ENCODE data around the gene EXOG. TPM values are rescaled to one million over a fixed set of nuclear protein-coding genes. Genes with fewer than 3 reads are reported as not detected.

Gene EXOG
- total RNA-seq, 1 experiment from 2014 or later, result 12.5 TPM

DNA sequence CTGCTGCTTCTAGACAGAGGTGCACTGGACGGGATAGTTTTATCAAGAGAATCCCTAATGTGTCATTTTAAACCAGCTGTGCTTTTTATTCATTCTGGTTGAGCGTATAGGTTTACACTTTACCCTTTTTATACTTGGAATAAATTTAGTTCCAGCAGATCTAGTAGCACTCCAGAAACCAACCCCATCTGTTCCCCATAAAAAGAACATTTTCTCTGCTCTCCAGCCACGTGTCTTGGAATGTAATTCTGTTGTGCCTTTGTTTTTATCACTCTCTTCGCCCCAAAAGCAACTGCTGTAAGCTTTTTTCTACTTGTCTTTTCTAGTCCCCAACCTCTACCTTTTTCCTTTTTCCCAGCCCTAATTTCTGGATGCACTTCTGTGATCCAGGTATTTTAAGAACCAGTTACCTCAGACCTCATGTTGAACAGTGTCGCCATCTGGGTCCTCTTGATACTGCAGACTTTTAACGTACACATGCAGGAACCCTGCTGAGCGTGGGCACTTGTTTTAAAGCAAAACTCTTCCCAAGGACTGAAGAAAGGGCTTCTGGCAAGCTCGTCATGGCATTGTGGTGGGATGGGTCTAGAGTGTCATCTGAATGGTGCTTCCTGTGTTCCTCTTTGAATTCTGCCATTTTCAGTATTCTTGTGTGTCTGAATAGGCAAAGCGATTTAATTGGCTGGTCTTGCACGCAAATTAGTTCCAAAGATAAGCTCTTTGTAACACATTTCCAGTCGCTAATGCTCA is 5.7 kb upstream of the EXOG start:
- ATAC-seq (no peak), DNase-seq (ENCODE audit: low read depth, low spot score) (no peak)
- no peak overlapping the region for H3K27ac ChIP-seq (ENCODE audit: low read length)
- H3K4me3 ChIP-seq (ENCODE audit: low read depth in 2 of 2, low read length in 2 of 2), result no peak overlapping the region
- no peaks in the 10 kb centered on the region for H3K4me1 ChIP-seq (ENCODE audit: control insufficient read depth, insufficient read depth, low read length)
- intact Hi-C loops (cut with micrococcal nuclease; ENCODE audit: unreplicated experiment) (no loop called here), in situ Hi-C loops (cut with HindIII; ENCODE audit: low pct_unique_long_range_greater_than_20kb, low sequenced_read_pairs) (no loop called here)
- no TSS peak for BruUV-seq (replicated peaks)
- H3K36me3 ChIP-seq (ENCODE audit: control insufficient read depth, insufficient read depth, low read length), result no peaks in the 10 kb centered on the region
- H3K27me3 ChIP-seq (ENCODE audit: control insufficient read depth, insufficient read depth, low read length), result no peaks in the 10 kb centered on the region
- TF ChIP-seq SIN3A (IDR thresholded peaks at IDR 0.05; ENCODE audit: borderline replicate concordance, insufficient read depth, low read depth, low read length), result no peak
- TF ChIP-seq, protein P1, sequence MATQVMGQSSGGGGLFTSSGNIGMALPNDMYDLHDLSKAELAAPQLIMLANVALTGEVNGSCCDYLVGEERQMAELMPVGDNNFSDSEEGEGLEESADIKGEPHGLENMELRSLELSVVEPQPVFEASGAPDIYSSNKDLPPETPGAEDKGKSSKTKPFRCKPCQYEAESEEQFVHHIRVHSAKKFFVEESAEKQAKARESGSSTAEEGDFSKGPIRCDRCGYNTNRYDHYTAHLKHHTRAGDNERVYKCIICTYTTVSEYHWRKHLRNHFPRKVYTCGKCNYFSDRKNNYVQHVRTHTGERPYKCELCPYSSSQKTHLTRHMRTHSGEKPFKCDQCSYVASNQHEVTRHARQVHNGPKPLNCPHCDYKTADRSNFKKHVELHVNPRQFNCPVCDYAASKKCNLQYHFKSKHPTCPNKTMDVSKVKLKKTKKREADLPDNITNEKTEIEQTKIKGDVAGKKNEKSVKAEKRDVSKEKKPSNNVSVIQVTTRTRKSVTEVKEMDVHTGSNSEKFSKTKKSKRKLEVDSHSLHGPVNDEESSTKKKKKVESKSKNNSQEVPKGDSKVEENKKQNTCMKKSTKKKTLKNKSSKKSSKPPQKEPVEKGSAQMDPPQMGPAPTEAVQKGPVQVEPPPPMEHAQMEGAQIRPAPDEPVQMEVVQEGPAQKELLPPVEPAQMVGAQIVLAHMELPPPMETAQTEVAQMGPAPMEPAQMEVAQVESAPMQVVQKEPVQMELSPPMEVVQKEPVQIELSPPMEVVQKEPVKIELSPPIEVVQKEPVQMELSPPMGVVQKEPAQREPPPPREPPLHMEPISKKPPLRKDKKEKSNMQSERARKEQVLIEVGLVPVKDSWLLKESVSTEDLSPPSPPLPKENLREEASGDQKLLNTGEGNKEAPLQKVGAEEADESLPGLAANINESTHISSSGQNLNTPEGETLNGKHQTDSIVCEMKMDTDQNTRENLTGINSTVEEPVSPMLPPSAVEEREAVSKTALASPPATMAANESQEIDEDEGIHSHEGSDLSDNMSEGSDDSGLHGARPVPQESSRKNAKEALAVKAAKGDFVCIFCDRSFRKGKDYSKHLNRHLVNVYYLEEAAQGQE (IDR thresholded peaks at IDR 0.05; ENCODE audit: insufficient read depth in 1 of 2, low read depth in 2 of 2, low read length in 1 of 2), result no peak
- POLR2A ChIA-PET, result no interaction called here
- CTCF ChIA-PET, result no interaction called here
- no peaks in the 10 kb centered on the region for H3K9me3 ChIP-seq (ENCODE audit: control insufficient read depth, insufficient read depth, low read depth, low read length)

DNA sequence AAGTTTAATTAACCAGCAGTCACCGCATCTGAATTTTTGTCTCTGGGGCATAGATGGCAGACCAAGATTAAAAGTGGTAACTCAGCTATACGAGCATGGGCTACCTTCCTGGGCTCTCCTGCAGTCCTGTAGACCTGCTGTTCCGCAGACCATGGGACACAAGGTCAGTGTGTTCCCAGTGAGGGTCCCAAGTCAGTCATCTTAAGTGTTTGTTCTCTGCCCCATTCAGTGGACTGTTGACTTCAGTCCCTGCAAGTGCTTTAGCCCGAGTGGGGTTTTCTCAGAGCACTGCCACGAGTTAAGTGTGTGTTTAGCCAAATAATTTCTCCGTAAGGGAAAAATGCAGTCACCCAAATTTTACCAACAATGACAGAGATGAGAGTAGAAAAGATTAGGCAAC is 4.9 kb upstream of the EXOG start:
- no TSS peak for BruUV-seq (replicated peaks)
- Histone ChIP-seq H3K36me3 (ENCODE audit: control insufficient read depth, insufficient read depth, low read length) (no peaks in the 10 kb centered on the region), H3K27ac (ENCODE audit: low read length) (no peak overlapping the region), H3K9me3 (ENCODE audit: control insufficient read depth, insufficient read depth, low read depth, low read length) (no peaks in the 10 kb centered on the region), H3K4me3 (ENCODE audit: low read depth in 2 of 2, low read length in 2 of 2) (no peak overlapping the region), H3K27me3 (ENCODE audit: control insufficient read depth, insufficient read depth, low read length) (no peaks in the 10 kb centered on the region), H3K4me1 (ENCODE audit: control insufficient read depth, insufficient read depth, low read length) (no peaks in the 10 kb centered on the region)
- no peak for TF ChIP-seq SIN3A (IDR thresholded peaks at IDR 0.05; ENCODE audit: borderline replicate concordance, insufficient read depth, low read depth, low read length)
- TF ChIP-seq POLR2AphosphoS5 (IDR thresholded peaks at IDR 0.05; ENCODE audit: low read depth, low read length), result no peak
- TF ChIP-seq, protein P1 (IDR thresholded peaks at IDR 0.05; ENCODE audit: insufficient read depth in 1 of 2, low read depth in 2 of 2, low read length in 1 of 2), result no peak
- in situ Hi-C loops (cut with HindIII; ENCODE audit: low pct_unique_long_range_greater_than_20kb, low sequenced_read_pairs), result no loop called here
- intact Hi-C loops (cut with micrococcal nuclease; ENCODE audit: unreplicated experiment), result no loop called here
- ChIA-PET CTCF (no interaction called here), POLR2A (no interaction called here)
- DNase-seq (ENCODE audit: low read depth, low spot score) (no peak), ATAC-seq (no peak)

DNA sequence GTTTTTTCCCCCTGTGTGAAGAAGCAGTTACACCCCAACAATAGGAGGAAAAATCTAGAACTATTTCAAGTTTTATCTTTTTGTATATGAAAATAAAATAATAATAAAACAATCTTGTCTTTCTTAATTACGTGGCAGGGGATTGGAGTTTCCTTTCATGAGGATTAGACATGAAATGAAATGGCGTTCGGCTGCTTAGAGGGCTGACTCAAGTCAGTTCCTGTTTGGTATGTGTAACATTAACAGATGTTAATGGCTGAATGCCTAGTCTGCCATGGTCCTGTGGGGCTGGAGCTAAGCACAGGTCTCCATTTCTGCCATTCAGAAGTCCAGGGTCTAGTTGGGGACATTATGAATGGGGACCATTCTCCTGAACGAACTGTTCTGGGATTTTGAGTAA is 3.1 kb upstream of the EXOG start:
- intact Hi-C loops (cut with micrococcal nuclease; ENCODE audit: unreplicated experiment), result no loop called here
- ATAC-seq (no peak), DNase-seq (ENCODE audit: low read depth, low spot score) (no peak)
- H3K27me3 ChIP-seq (ENCODE audit: control insufficient read depth, insufficient read depth, low read length), result no peaks in the 10 kb centered on the region
- no peak overlapping the region for H3K27ac ChIP-seq (ENCODE audit: low read length)
- POLR2A ChIA-PET, result no interaction called here
- CTCF ChIA-PET, result no interaction called here
- no peaks in the 10 kb centered on the region for H3K36me3 ChIP-seq (ENCODE audit: control insufficient read depth, insufficient read depth, low read length)
- TF ChIP-seq TCF7L2 (IDR thresholded peaks at IDR 0.05; ENCODE audit: low read depth, low read length) (no peak), POLR2AphosphoS5 (IDR thresholded peaks at IDR 0.05; ENCODE audit: low read depth, low read length) (no peak)
- H3K9me3 ChIP-seq (ENCODE audit: control insufficient read depth, insufficient read depth, low read depth, low read length), result no peaks in the 10 kb centered on the region
- H3K4me1 ChIP-seq (ENCODE audit: control insufficient read depth, insufficient read depth, low read length), result peaks cover 5% of the 10 kb centered on the region; the same call in 1 of the 2 replicates
- in situ Hi-C loops (cut with HindIII; ENCODE audit: low pct_unique_long_range_greater_than_20kb, low sequenced_read_pairs), result no loop called here
- no peak overlapping the region for H3K4me3 ChIP-seq (ENCODE audit: low read depth in 2 of 2, low read length in 2 of 2)
- BruUV-seq (replicated peaks), result no TSS peak
